IPS DF 6.9 (cell line): Measurements from ENCODE around the gene DCUN1D1.

Experiments used
- DNase-seq: peaks from one replicate; pipeline ENCODE4 v3.0.0-alpha.2; 2013; ENCODE audit warnings: low read depth, low spot score
- H3K27ac ChIP-seq: one replicate; pipeline ENCODE4 v1.5.1; 2013; ENCODE audit warnings: low read length, control low read depth
- H3K27me3 ChIP-seq: 2 replicates; pipeline ENCODE4 v1.6.1; 2013; ENCODE audit warnings: mild to moderate bottlenecking, low read length; ENCODE audit not compliant: control insufficient read depth, insufficient read depth
- H3K36me3 ChIP-seq: 2 replicates; pipeline ENCODE4 v1.6.1; 2013; ENCODE audit warnings: low read length; ENCODE audit not compliant: control insufficient read depth, insufficient read depth
- H3K4me1 ChIP-seq: 2 replicates; pipeline ENCODE4 v1.6.1; 2013; ENCODE audit warnings: low read length; ENCODE audit not compliant: control insufficient read depth, insufficient read depth
- H3K4me3 ChIP-seq: 2 replicates; pipeline ENCODE4 v1.5.1; 2013; ENCODE audit warnings: mild to moderate bottlenecking, low read length
- H3K9me3 ChIP-seq: 2 replicates; pipeline ENCODE4 v1.6.1; 2013; ENCODE audit warnings: low read length, inconsistent platforms; ENCODE audit not compliant: control insufficient read depth, insufficient read depth
- WGBS: extraction: QIAGEN DNeasy Blood & Tissue Kit; methylation state at CpG from one replicate; pipeline ENCODE4 v1.1.7; 2013; ENCODE audit warnings: mixed read lengths, missing lambda C conversion rate; ENCODE audit not compliant: insufficient read length, insufficient coverage; 5-methylcytosine and 5-hydroxymethylcytosine counted together

Gene DCUN1D1

DNA sequence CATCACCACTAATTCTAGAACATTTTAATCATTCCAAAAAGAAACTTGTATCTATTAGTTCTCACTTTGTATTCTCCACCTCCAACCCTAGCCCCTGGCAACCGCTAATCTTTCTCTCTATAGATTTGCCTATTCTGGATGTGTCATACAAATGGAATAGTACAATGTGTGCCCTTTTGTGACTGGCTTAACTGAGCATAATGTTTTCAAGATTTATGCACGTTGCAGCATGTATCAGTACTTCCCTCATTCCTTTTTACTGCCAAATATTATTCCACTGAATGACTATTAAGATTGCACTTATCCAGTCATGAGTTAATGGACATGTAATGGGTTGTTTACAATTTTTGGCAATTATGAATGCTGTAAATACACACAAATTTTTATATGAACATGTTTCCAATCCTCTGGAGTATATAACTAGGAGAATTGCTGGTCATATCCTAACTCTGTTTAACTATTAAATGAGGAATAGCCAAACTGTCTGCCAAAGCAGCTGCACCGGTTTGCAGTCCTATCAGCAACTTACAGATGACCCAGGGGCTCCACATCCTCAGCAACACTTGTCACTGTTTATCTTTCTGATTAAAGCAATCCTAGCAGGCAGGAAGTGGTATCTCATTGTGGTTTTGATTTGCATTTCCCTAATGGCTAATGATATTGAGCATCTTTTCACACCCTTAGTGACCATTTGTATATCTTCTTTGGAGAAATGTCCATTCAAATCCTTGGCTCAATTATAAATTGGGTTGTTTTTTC lies 42.9 kb downstream of the DCUN1D1 start:
- Histone ChIP-seq H3K36me3 (no peaks in the 10 kb centered on the region), H3K27me3 (no peaks in the 10 kb centered on the region), H3K27ac (no peak overlapping the region), H3K9me3 (no peaks in the 10 kb centered on the region), H3K4me3 (no peak overlapping the region), H3K4me1 (no peaks in the 10 kb centered on the region)
- no CpG with 5 or more reads among the region's 3 CpGs for WGBS
- DNase-seq: no peak

DNA sequence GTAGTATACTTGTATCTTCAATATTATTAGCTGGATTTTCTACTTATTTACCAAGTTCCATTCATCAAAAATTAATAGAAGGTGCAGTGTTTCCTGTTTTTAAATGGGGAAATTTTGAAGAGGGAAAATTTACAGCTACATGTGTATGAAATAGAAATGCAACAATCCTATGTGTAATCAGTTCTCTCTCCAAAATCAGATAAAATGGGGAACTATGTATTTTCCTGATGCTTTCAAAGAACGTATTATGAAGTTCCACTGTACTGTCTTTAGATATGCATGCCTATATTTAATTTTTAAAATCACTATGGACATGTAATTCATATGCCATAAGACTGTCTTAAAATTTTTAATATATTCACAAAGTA lies 43.4 kb downstream of the DCUN1D1 start:
- DNase-seq: no peak
- H3K27me3 ChIP-seq: no peaks in the 10 kb centered on the region
- no peaks in the 10 kb centered on the region for H3K9me3 ChIP-seq
- no peak overlapping the region for H3K27ac ChIP-seq
- WGBS: no CpG with 5 or more reads among the region's 1 CpG
- H3K4me3 ChIP-seq: no peak overlapping the region
- H3K4me1 ChIP-seq: no peaks in the 10 kb centered on the region
- H3K36me3 ChIP-seq: no peaks in the 10 kb centered on the region

DNA sequence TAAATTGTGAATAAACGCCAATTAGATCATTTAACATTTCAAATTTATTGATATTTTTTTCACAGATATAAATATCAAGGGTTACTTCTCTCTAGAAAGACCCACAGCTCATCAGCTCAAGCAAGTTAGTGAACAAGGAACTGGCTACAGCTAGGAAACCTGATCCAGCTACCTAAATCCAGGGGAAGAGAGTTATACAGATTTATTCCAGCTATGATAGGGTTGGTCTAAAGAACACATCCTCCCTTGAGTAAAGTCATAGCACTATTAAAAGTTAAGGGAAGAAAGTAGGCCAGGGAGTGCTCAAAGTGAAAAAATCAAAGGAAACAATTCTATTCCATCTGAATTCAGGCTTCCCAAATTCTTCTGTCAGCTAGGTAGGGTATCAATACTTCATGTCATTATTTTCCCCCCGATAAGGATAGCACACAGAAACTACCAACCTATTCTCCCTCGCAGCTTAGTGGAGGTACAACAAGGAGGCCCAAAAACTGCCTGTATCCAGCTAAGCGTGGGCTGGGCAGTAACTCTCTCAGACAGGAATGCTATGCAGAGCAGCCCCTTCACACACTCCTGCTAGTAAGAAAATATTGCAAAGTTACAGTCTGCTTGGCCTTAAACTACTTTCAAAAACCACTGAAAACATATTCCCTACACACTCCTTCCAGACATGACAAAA lies 44.0 kb downstream of the DCUN1D1 start:
- Histone ChIP-seq H3K36me3 (no peaks in the 10 kb centered on the region), H3K27me3 (no peaks in the 10 kb centered on the region), H3K4me3 (no peak overlapping the region), H3K27ac (no peak overlapping the region), H3K9me3 (no peaks in the 10 kb centered on the region), H3K4me1 (no peaks in the 10 kb centered on the region)
- WGBS: no CpG with 5 or more reads among the region's 4 CpGs
- DNase-seq: no peak

DNA sequence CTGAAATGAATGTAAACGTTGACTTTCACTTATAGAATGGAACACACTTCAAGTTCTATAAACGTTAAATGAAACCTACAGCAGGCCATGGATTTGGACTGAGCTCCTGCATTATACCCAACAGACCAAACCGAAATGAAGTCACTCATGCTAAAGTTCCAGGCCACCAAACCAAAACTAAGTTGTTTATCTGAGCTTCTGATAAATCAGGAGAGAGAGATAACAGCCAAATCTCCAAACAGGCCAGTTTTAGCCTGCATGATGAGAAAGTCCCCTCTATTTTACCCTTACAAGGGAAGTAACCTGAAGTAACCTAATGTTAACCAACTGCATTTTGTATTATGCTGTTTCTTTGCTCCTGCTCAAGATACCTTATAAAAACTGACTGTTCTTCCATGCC lies 44.5 kb downstream of the DCUN1D1 start:
- H3K27ac ChIP-seq: no peak overlapping the region
- H3K36me3 ChIP-seq: no peaks in the 10 kb centered on the region
- no peaks in the 10 kb centered on the region for H3K27me3 ChIP-seq
- H3K4me3 ChIP-seq: no peak overlapping the region
- H3K9me3 ChIP-seq: no peaks in the 10 kb centered on the region
- no CpG with 5 or more reads among the region's 3 CpGs for WGBS
- no peak for DNase-seq
- H3K4me1 ChIP-seq: no peaks in the 10 kb centered on the region

GRCh38 chr3:182925944-182926337 lies 54.4 kb downstream of the DCUN1D1 start:
- Histone ChIP-seq H3K4me3 (no peak overlapping the region), H3K4me1 (no peaks in the 10 kb centered on the region), H3K36me3 (no peaks in the 10 kb centered on the region; the same call in 1 of the 2 replicates), H3K27me3 (no peaks in the 10 kb centered on the region), H3K27ac (no peak overlapping the region), H3K9me3 (no peaks in the 10 kb centered on the region)
- no peak for DNase-seq
- whole genome bisulfite sequencing: no CpG with 5 or more reads among the region's 3 CpGs

DNA sequence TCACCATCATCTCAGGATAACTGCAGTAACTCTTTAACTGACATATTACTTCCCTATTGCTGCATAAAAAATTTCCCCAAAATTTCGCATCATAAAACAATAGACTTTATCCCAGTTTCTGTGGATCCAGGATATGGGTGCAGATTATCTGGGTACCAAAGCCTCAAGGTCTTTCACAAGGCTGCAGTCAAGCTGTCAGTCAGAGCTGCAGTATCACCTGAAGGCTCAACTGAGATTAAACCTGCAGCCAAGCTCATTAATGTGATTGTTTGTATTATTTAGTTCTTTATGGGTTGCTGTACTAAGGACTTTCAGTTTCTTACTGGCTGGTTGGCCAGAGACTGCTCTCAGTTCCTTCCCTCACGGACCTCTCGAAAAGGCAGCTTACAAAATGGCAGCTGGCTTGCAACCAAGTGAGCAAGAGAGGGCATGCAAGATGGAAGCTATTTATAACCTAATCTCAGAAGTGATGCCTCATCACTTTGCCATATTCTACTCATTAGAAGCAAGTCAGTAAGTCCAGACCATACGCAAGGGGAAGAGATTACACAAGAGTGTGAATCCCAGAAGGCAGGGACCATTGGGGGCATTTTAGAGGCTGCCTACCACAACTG lies 54.9 kb downstream of the DCUN1D1 start:
- DNase-seq: no peak
- H3K4me1 ChIP-seq: no peaks in the 10 kb centered on the region
- H3K4me3 ChIP-seq: no peak overlapping the region
- no peak overlapping the region for H3K27ac ChIP-seq
- no peaks in the 10 kb centered on the region for H3K27me3 ChIP-seq
- no peaks in the 10 kb centered on the region; the same call in 1 of the 2 replicates for H3K36me3 ChIP-seq
- H3K9me3 ChIP-seq: no peaks in the 10 kb centered on the region
- WGBS: 100% methylated on average over 1 of the region's 4 CpGs

DNA sequence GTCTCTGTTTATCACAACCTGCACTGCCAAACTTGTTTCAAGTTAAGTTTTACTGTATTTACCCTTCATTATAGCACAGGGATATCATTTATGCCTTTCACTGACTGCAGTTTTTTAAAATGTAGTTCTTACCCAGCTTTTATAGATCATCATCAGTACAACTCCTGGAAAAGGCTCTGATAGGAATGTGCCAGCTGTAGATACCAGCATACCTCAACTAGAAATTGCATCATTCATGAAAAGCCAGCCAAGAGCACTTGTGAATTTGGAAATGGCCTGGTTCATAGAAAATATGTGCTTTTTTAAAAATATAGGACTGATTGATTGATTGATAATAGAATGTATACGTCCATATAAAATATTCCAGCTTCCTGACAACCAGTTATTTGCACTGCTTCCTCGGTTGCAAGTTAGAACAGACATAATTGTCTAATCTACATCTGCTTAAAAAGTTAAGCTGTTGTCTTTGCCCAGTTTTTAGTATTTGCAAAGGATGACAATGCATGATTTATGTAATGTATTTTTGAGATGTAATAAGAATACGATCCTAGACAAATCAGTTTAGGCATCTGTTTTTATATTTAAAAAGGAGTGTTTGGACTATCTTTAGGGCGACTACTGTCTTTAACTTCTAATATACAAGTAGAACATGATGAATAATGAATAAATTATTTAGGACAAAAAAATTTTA lies 58.5 kb downstream of the DCUN1D1 start:
- H3K9me3 ChIP-seq: no peaks in the 10 kb centered on the region
- 100% methylated on average over 1 of the region's 4 CpGs for WGBS

GRCh38 chr3:182920515-182921084 lies 59.7 kb downstream of the DCUN1D1 start:
- Histone ChIP-seq H3K4me1 (no peaks in the 10 kb centered on the region), H3K9me3 (no peaks in the 10 kb centered on the region), H3K27me3 (no peaks in the 10 kb centered on the region), H3K27ac (no peak overlapping the region), H3K36me3 (no peaks in the 10 kb centered on the region; the same call in 1 of the 2 replicates), H3K4me3 (no peak overlapping the region)
- DNase-seq: no peak
- no CpG with 5 or more reads among the region's 9 CpGs for WGBS

More for the DNA sequence above, 58.5 kb downstream of the DCUN1D1 start:
- H3K36me3 ChIP-seq: no peaks in the 10 kb centered on the region; the same call in 1 of the 2 replicates
- no peaks in the 10 kb centered on the region for H3K27me3 ChIP-seq
- no peak overlapping the region for H3K4me3 ChIP-seq
- H3K4me1 ChIP-seq: no peaks in the 10 kb centered on the region
- no peak for DNase-seq
- H3K27ac ChIP-seq: no peak overlapping the region

DNA sequence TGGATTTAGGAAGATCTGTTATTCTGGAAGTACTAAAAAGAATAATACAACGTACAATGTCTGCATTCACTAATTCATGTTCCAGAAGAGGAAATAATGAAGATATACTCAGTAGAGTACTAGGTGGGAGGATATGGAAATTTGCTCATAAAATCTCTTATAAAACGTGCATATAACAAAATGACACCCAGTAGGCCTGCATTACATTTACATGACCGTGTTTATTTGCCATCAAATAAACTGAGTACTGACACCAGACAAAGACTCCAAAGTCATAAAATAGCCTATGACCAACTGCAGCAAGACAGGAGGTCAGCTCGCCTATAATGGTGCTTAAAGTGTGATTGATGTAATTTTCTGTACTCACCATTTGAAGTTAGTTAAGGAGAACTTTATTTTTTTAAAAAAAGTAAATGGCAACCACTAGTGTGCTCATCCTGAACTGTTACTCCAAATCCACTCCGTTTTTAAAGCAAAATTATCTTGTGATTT lies 60.4 kb downstream of the DCUN1D1 start:
- no peaks in the 10 kb centered on the region for H3K27me3 ChIP-seq
- no peak overlapping the region for H3K4me3 ChIP-seq
- no peaks in the 10 kb centered on the region for H3K9me3 ChIP-seq
- DNase-seq: no peak
- H3K36me3 ChIP-seq: no peaks in the 10 kb centered on the region
- no peak overlapping the region for H3K27ac ChIP-seq
- no CpG with 5 or more reads among the region's 5 CpGs for WGBS
- no peaks in the 10 kb centered on the region for H3K4me1 ChIP-seq

GRCh38 chr3:182917134-182917533 lies 63.2 kb downstream of the DCUN1D1 start:
- Histone ChIP-seq H3K4me3 (no peak overlapping the region), H3K36me3 (no peaks in the 10 kb centered on the region), H3K9me3 (no peaks in the 10 kb centered on the region), H3K27ac (no peak overlapping the region), H3K4me1 (no peaks in the 10 kb centered on the region), H3K27me3 (no peaks in the 10 kb centered on the region)
- WGBS: no CpG with 5 or more reads among the region's 3 CpGs
- DNase-seq: no peak
